Type B pancreatic cell (in vitro differentiated cells): ENCODE results near the gene ATG2A. TPM values are rescaled to one million over a fixed set of nuclear protein-coding genes. Genes with fewer than 3 reads are reported as not detected.

Experiments
- DNase-seq: peaks from one replicate; pipeline ENCODE4 v3.0.0; 2021; ENCODE audit warnings: mixed read lengths; ENCODE audit not compliant: unreplicated experiment; ENCODE audit errors: extremely low spot score
- H3K27ac Mint-ChIP-seq: 2 replicates; pipeline ENCODE4 v1.8.0; 2021; ENCODE audit warnings: mild to moderate bottlenecking, mixed read lengths
- H3K27me3 Mint-ChIP-seq: 2 replicates; pipeline ENCODE4 v1.8.0; 2021; ENCODE audit warnings: mixed read lengths
- H3K36me3 Mint-ChIP-seq: 2 replicates; pipeline ENCODE4 v1.8.0; 2021; ENCODE audit warnings: mixed read lengths
- H3K4me1 Mint-ChIP-seq: one replicate; pipeline ENCODE4 v1.8.0; 2021; ENCODE audit warnings: mixed read lengths; ENCODE audit not compliant: unreplicated experiment
- H3K4me3 Mint-ChIP-seq: 2 replicates; pipeline ENCODE4 v1.8.0; 2021; ENCODE audit warnings: mild to moderate bottlenecking, mixed read lengths
- H3K9me3 Mint-ChIP-seq: 2 replicates; pipeline ENCODE4 v1.8.0; 2021; ENCODE audit warnings: mixed read lengths
- CTCF ChIP-seq: fragments of 200-600 bp; sonication (generic); conservative IDR thresholded peaks from 2 replicates; pipeline ENCODE4 v1.5.0; 2021; ENCODE audit warnings: antibody characterized with exemption, mild to moderate bottlenecking
- total RNA-seq: library from RNA; stranded (reverse); gene quantifications from 2 replicates; pipeline ENCODE4 v1.2.1, GENCODE V29; 2021; ENCODE audit warnings: low replicate concordance

ATG2A gene
- total RNA-seq, 1 donor from 2014 or later, result 30.8 TPM

- TF ChIP-seq CTCF, result no peak
- Mint-ChIP-seq H3K36me3 (peaks cover 7% of the 10 kb centered on the region), H3K4me3 (no peak overlapping the region), H3K9me3 (no peaks in the 10 kb centered on the region), H3K27me3 (peaks cover 12% of the 10 kb centered on the region), H3K4me1 (peaks cover 12% of the 10 kb centered on the region), H3K27ac (no peak overlapping the region)
- DNase-seq, result no peak
Observed at GRCh38 chr11:64933935-64934681, 17.1 kb upstream of the ATG2A start.

GRCh38 chr11:64933213-64933934 is 16.4 kb upstream of the ATG2A start:
- H3K4me1 Mint-ChIP-seq, result peaks cover 12% of the 10 kb centered on the region
- TF ChIP-seq CTCF, result no peak
- H3K27ac Mint-ChIP-seq, result no peak overlapping the region
- H3K9me3 Mint-ChIP-seq, result no peaks in the 10 kb centered on the region
- H3K36me3 Mint-ChIP-seq, result peaks cover 7% of the 10 kb centered on the region
- H3K4me3 Mint-ChIP-seq, result no peak overlapping the region
- no peak for DNase-seq
- H3K27me3 Mint-ChIP-seq, result peaks cover 9% of the 10 kb centered on the region

GRCh38 chr11:64932324-64932723 is 15.3 kb upstream of the ATG2A start:
- Mint-ChIP-seq H3K9me3 (no peaks in the 10 kb centered on the region), H3K27ac (no peak overlapping the region), H3K4me1 (peaks cover 12% of the 10 kb centered on the region), H3K4me3 (no peak overlapping the region), H3K27me3 (no peaks in the 10 kb centered on the region), H3K36me3 (peaks cover 7% of the 10 kb centered on the region)
- no peak for TF ChIP-seq CTCF
- no peak for DNase-seq

GRCh38 chr11:64931290-64931689 is 14.3 kb upstream of the ATG2A start:
- DNase-seq, result no peak
- H3K9me3 Mint-ChIP-seq, result no peaks in the 10 kb centered on the region
- no peak for TF ChIP-seq CTCF
- peaks cover 12% of the 10 kb centered on the region for H3K4me1 Mint-ChIP-seq
- H3K4me3 Mint-ChIP-seq, result no peak overlapping the region
- H3K27ac Mint-ChIP-seq, result no peak overlapping the region
- peaks cover 7% of the 10 kb centered on the region for H3K36me3 Mint-ChIP-seq
- H3K27me3 Mint-ChIP-seq, result no peaks in the 10 kb centered on the region

GRCh38 chr11:64930340-64930739 is 13.3 kb upstream of the ATG2A start:
- peaks cover 6% of the 10 kb centered on the region for H3K4me1 Mint-ChIP-seq
- no peaks in the 10 kb centered on the region for H3K27me3 Mint-ChIP-seq
- H3K4me3 Mint-ChIP-seq, result no peak overlapping the region
- H3K27ac Mint-ChIP-seq, result no peak overlapping the region
- H3K9me3 Mint-ChIP-seq, result no peaks in the 10 kb centered on the region
- no peak for TF ChIP-seq CTCF
- DNase-seq, result no peak
- H3K36me3 Mint-ChIP-seq, result peaks cover 7% of the 10 kb centered on the region
